ENCODE results near the gene TBCC. TPM values are rescaled to one million over a fixed set of nuclear protein-coding genes. Genes with fewer than 3 reads are reported as not detected.

TBCC gene
- total and polyA plus RNA-seq, 4 donors, result 6.9 to 13.5 (median 11.7) TPM

- WGBS, result 82% methylated on average over 4 of the region's 4 CpGs
- TF ChIP-seq RAD21 (IDR thresholded peaks at IDR 0.05) (no peak), HNF4G (IDR thresholded peaks at IDR 0.05) (no peak), SP1 (IDR thresholded peaks at IDR 0.05) (no peak), JUND (IDR thresholded peaks at IDR 0.05) (no peak), GABPA (IDR thresholded peaks at IDR 0.05 in 1 of 2, conservative IDR thresholded peaks at IDR 0.05 in 1 of 2) (no peak), RXRA (IDR thresholded peaks at IDR 0.05) (no peak), YY1 (IDR thresholded peaks at IDR 0.05) (no peak), FOXA2 (IDR thresholded peaks at IDR 0.05) (no peak)
- Histone ChIP-seq H3K4me1 (ENCODE audit: control insufficient read depth in 4 of 4, insufficient read depth in 4 of 4, low read length in 3 of 4) (no peaks in the 10 kb centered on the region), H3K9me3 (ENCODE audit: control insufficient read depth in 4 of 4, low read length in 3 of 4) (peaks cover 0 to 8% (median 2%) of the 10 kb centered on the region in 4 donors), H3K27me3 (ENCODE audit: control insufficient read depth in 4 of 4, insufficient read depth in 4 of 4, low read length in 3 of 4) (no peaks in the 10 kb centered on the region), H3K27ac (ENCODE audit: low read depth in 1 of 2, low read length in 2 of 2) (no peak overlapping the region), H3K36me3 (ENCODE audit: control insufficient read depth in 4 of 4, insufficient read depth in 3 of 4, low read depth in 1 of 4, low read length in 3 of 4) (no peaks in the 10 kb centered on the region), H3K9ac (ENCODE audit: low read depth in 1 of 2, low read length in 2 of 2) (no peak overlapping the region), H3K4me3 (ENCODE audit: low read depth in 1 of 3, low read length in 3 of 3) (no peak overlapping the region)
- no peak for DNase-seq (ENCODE audit: low spot score)
These were observed 31.7 kb downstream of the TBCC start for GRCh38 chr6:42714098-42714761.

GRCh38 chr6:42711930-42712329, 34.0 kb downstream of the TBCC start:
- 87% methylated on average over 5 of the region's 5 CpGs for WGBS

GRCh38 chr6:42710316-42710715, 35.6 kb downstream of the TBCC start:
- Histone ChIP-seq H3K36me3 (ENCODE audit: control insufficient read depth in 4 of 4, insufficient read depth in 3 of 4, low read depth in 1 of 4, low read length in 3 of 4) (no peaks in the 10 kb centered on the region), H3K27ac (ENCODE audit: low read depth in 1 of 2, low read length in 2 of 2) (no peak overlapping the region), H3K4me3 (ENCODE audit: low read depth in 1 of 3, low read length in 3 of 3) (no peak overlapping the region), H3K9ac (ENCODE audit: low read depth in 1 of 2, low read length in 2 of 2) (no peak overlapping the region), H3K27me3 (ENCODE audit: control insufficient read depth in 4 of 4, insufficient read depth in 4 of 4, low read length in 3 of 4) (no peaks in the 10 kb centered on the region), H3K9me3 (ENCODE audit: control insufficient read depth in 4 of 4, low read length in 3 of 4) (peaks cover 0 to 8% (median 2%) of the 10 kb centered on the region in 4 donors), H3K4me1 (ENCODE audit: control insufficient read depth in 4 of 4, insufficient read depth in 4 of 4, low read length in 3 of 4) (no peaks in the 10 kb centered on the region)
- TF ChIP-seq SP1 (IDR thresholded peaks at IDR 0.05) (no peak), HNF4A (conservative IDR thresholded peaks at IDR 0.05) (no peak), JUND (IDR thresholded peaks at IDR 0.05) (no peak), ATF3 (IDR thresholded peaks at IDR 0.05) (no peak), EGR1 (IDR thresholded peaks at IDR 0.05; ENCODE audit: low read depth in 2 of 2) (no peak), REST (IDR thresholded peaks at IDR 0.05) (no peak), MAX (IDR thresholded peaks at IDR 0.05) (no peak), FOXA2 (IDR thresholded peaks at IDR 0.05) (no peak), GABPA (IDR thresholded peaks at IDR 0.05 in 1 of 2, conservative IDR thresholded peaks at IDR 0.05 in 1 of 2) (no peak), NR2F2 (IDR thresholded peaks at IDR 0.05) (no peak), CTCF (IDR thresholded peaks at IDR 0.05; ENCODE audit: low read depth, low read length, missing input control) (no peak), RXRA (IDR thresholded peaks at IDR 0.05) (no peak), YY1 (IDR thresholded peaks at IDR 0.05) (no peak), FOXA1 (IDR thresholded peaks at IDR 0.05) (no peak), HNF4G (IDR thresholded peaks at IDR 0.05) (no peak), RAD21 (IDR thresholded peaks at IDR 0.05) (no peak)
- no peak for DNase-seq (ENCODE audit: low spot score)
- 66% methylated on average over 9 of the region's 9 CpGs for WGBS

More at GRCh38 chr6:42711930-42712329, 34.0 kb downstream of the TBCC start:
- no peak for DNase-seq (ENCODE audit: low spot score)
- Histone ChIP-seq H3K4me1 (ENCODE audit: control insufficient read depth in 4 of 4, insufficient read depth in 4 of 4, low read length in 3 of 4) (no peaks in the 10 kb centered on the region), H3K36me3 (ENCODE audit: control insufficient read depth in 4 of 4, insufficient read depth in 3 of 4, low read depth in 1 of 4, low read length in 3 of 4) (no peaks in the 10 kb centered on the region), H3K9ac (ENCODE audit: low read depth in 1 of 2, low read length in 2 of 2) (no peak overlapping the region), H3K9me3 (ENCODE audit: control insufficient read depth in 4 of 4, low read length in 3 of 4) (peaks cover 0 to 8% (median 2%) of the 10 kb centered on the region in 4 donors), H3K27me3 (ENCODE audit: control insufficient read depth in 4 of 4, insufficient read depth in 4 of 4, low read length in 3 of 4) (no peaks in the 10 kb centered on the region), H3K27ac (ENCODE audit: low read depth in 1 of 2, low read length in 2 of 2) (no peak overlapping the region), H3K4me3 (ENCODE audit: low read depth in 1 of 3, low read length in 3 of 3) (no peak overlapping the region)
- TF ChIP-seq ATF3 (IDR thresholded peaks at IDR 0.05), result no peak
- TF ChIP-seq YY1 (IDR thresholded peaks at IDR 0.05), result no peak
- no peak for TF ChIP-seq TAF1 (conservative IDR thresholded peaks at IDR 0.05)
- no peak for TF ChIP-seq HNF4A (conservative IDR thresholded peaks at IDR 0.05)
- TF ChIP-seq GABPA (IDR thresholded peaks at IDR 0.05 in 1 of 2, conservative IDR thresholded peaks at IDR 0.05 in 1 of 2), result no peak
- no peak for TF ChIP-seq RAD21 (IDR thresholded peaks at IDR 0.05)
- no peak for TF ChIP-seq JUND (IDR thresholded peaks at IDR 0.05)
- TF ChIP-seq NR2F2 (IDR thresholded peaks at IDR 0.05), result no peak
- no peak for TF ChIP-seq EGR1 (IDR thresholded peaks at IDR 0.05; ENCODE audit: low read depth in 2 of 2)
